HAP-1 (cell line): Measurements from ENCODE around the gene C12orf43.

Source experiments
- DNase-seq, 2 experiments: peaks; one replicate each; pipeline ENCODE4 v3.0.0-alpha.2; 2016 to 2020; ENCODE audit warnings: low spot score in 2 of 2
- H3K27me3 ChIP-seq: fragments of 250-450 bp; sonication (Bioruptor Pico); 2 replicates; pipeline ENCODE4 v1.5.1; 2020; ENCODE audit warnings: low read depth, mild to moderate bottlenecking, moderate library complexity
- H3K36me3 ChIP-seq: fragments of 250-450 bp; sonication (Bioruptor Pico); replicated peaks from 2 replicates; pipeline ENCODE4 v1.5.1; 2020; ENCODE audit warnings: mild to moderate bottlenecking
- H3K4me1 ChIP-seq: fragments of 250-450 bp; sonication (Bioruptor Pico); 2 replicates; pipeline ENCODE4 v1.5.1; 2020; ENCODE audit warnings: mild to moderate bottlenecking
- H3K4me3 ChIP-seq: fragments of 250-450 bp; sonication (Bioruptor Pico); 2 replicates; pipeline ENCODE4 v1.5.1; 2020; ENCODE audit warnings: mild to moderate bottlenecking, moderate library complexity
- H3K9me3 ChIP-seq: fragments of 250-450 bp; sonication (Bioruptor Pico); 2 replicates; pipeline ENCODE4 v1.5.1; 2020; ENCODE audit warnings: mild to moderate bottlenecking, moderate library complexity
- in situ Hi-C: fragments of 300-500 bp; cut with MboI; formaldehyde crosslinking; loops from 3 replicates; pipeline ENCODE4 v1.14.3; 2020; ENCODE audit warnings: low sequenced_read_pairs, inconsistent platforms, mixed read lengths

The C12orf43 gene

GRCh38 chr12:121017966-121018491, 1.7 kb upstream of the C12orf43 start:
- Histone ChIP-seq H3K9me3 (no peaks in the 10 kb centered on the region), H3K4me1 (peaks cover 6% of the 10 kb centered on the region; the same call in 1 of the 2 replicates), H3K36me3 (peaks cover 2% of the 10 kb centered on the region), H3K4me3 (no peak overlapping the region), H3K27me3 (no peaks in the 10 kb centered on the region)
- DNase-seq, result no peak
- in situ Hi-C loops, result no loop called here

GRCh38 chr12:121013715-121014114, 2.6 kb downstream of the C12orf43 start:
- Histone ChIP-seq H3K4me1 (peaks cover 6% of the 10 kb centered on the region; the same call in 1 of the 2 replicates), H3K9me3 (no peaks in the 10 kb centered on the region), H3K27me3 (no peaks in the 10 kb centered on the region), H3K4me3 (no peak overlapping the region), H3K36me3 (peaks cover 28% of the 10 kb centered on the region)
- DNase-seq, result no peak
- in situ Hi-C loops, result no loop called here

GRCh38 chr12:121011820-121012219, 4.5 kb downstream of the C12orf43 start:
- H3K4me3 ChIP-seq, result no peak overlapping the region
- H3K4me1 ChIP-seq, result peaks cover 6% of the 10 kb centered on the region; the same call in 1 of the 2 replicates
- in situ Hi-C loops, result no loop called here
- no peaks in the 10 kb centered on the region for H3K9me3 ChIP-seq
- H3K36me3 ChIP-seq, result peaks cover 36% of the 10 kb centered on the region
- no peak for DNase-seq
- H3K27me3 ChIP-seq, result no peaks in the 10 kb centered on the region

- Histone ChIP-seq H3K9me3 (no peaks in the 10 kb centered on the region), H3K36me3 (peaks cover 38% of the 10 kb centered on the region), H3K4me1 (peaks cover 6% of the 10 kb centered on the region; the same call in 1 of the 2 replicates), H3K4me3 (no peak overlapping the region), H3K27me3 (no peaks in the 10 kb centered on the region)
- in situ Hi-C loops, result no loop called here
- no peak for DNase-seq
Observed at GRCh38 chr12:121010860-121011259, 5.4 kb downstream of the C12orf43 start.

- no peaks in the 10 kb centered on the region for H3K27me3 ChIP-seq
- H3K4me3 ChIP-seq, result no peak overlapping the region
- in situ Hi-C loops, result no loop called here
- no peaks in the 10 kb centered on the region for H3K9me3 ChIP-seq
- peaks cover 45% of the 10 kb centered on the region for H3K36me3 ChIP-seq
- DNase-seq, result peak; percentile 26 to 52
- no peaks in the 10 kb centered on the region for H3K4me1 ChIP-seq
Observed at GRCh38 chr12:121009741-121010140, 6.5 kb downstream of the C12orf43 start.

- Histone ChIP-seq H3K36me3 (peaks cover 57% of the 10 kb centered on the region), H3K9me3 (no peaks in the 10 kb centered on the region), H3K4me3 (no peak overlapping the region), H3K27me3 (no peaks in the 10 kb centered on the region), H3K4me1 (no peaks in the 10 kb centered on the region)
- DNase-seq, result no peak
- in situ Hi-C loops, result no loop called here
Observed at GRCh38 chr12:121008347-121009098, 7.8 kb downstream of the C12orf43 start.

- Histone ChIP-seq H3K36me3 (peaks cover 48% of the 10 kb centered on the region), H3K4me1 (no peaks in the 10 kb centered on the region), H3K27me3 (no peaks in the 10 kb centered on the region), H3K4me3 (no peak overlapping the region), H3K9me3 (no peaks in the 10 kb centered on the region)
- in situ Hi-C loops, result no loop called here
- peak; percentile 20 to 77 for DNase-seq
Observed at GRCh38 chr12:121005346-121005815, 10.9 kb downstream of the C12orf43 start.

- in situ Hi-C loops, result no loop called here
- peaks cover 40% of the 10 kb centered on the region for H3K36me3 ChIP-seq
Observed at GRCh38 chr12:121004253-121004815, 12.0 kb downstream of the C12orf43 start.

GRCh38 chr12:121003650-121004049, 12.6 kb downstream of the C12orf43 start:
- Histone ChIP-seq H3K9me3 (no peaks in the 10 kb centered on the region), H3K27me3 (no peaks in the 10 kb centered on the region), H3K36me3 (peaks cover 34% of the 10 kb centered on the region), H3K4me3 (no peak overlapping the region), H3K4me1 (no peaks in the 10 kb centered on the region)
- in situ Hi-C loops, result no loop called here
- DNase-seq, result peak in 1 of 2 experiments; percentile 39

More at GRCh38 chr12:121004253-121004815, 12.0 kb downstream of the C12orf43 start:
- no peak for DNase-seq
- H3K9me3 ChIP-seq, result no peaks in the 10 kb centered on the region
- H3K27me3 ChIP-seq, result no peaks in the 10 kb centered on the region
- no peaks in the 10 kb centered on the region for H3K4me1 ChIP-seq
- H3K4me3 ChIP-seq, result no peak overlapping the region

GRCh38 chr12:121001841-121002483, 14.3 kb downstream of the C12orf43 start:
- no peak for DNase-seq
- H3K27me3 ChIP-seq, result no peaks in the 10 kb centered on the region
- peaks cover 27% of the 10 kb centered on the region for H3K36me3 ChIP-seq
- no peak overlapping the region for H3K4me3 ChIP-seq
- no peaks in the 10 kb centered on the region for H3K9me3 ChIP-seq
- H3K4me1 ChIP-seq, result no peaks in the 10 kb centered on the region
- in situ Hi-C loops, result no loop called here

GRCh38 chr12:121001060-121001459, 15.2 kb downstream of the C12orf43 start:
- DNase-seq, result no peak

GRCh38 chr12:121000530-121000929, 15.8 kb downstream of the C12orf43 start:
- H3K9me3 ChIP-seq, result no peaks in the 10 kb centered on the region
- H3K4me3 ChIP-seq, result no peak overlapping the region
- DNase-seq, result no peak
- no peaks in the 10 kb centered on the region for H3K27me3 ChIP-seq
- no peaks in the 10 kb centered on the region for H3K4me1 ChIP-seq
- peaks cover 20% of the 10 kb centered on the region for H3K36me3 ChIP-seq
- in situ Hi-C loops, result no loop called here

More at GRCh38 chr12:121001060-121001459, 15.2 kb downstream of the C12orf43 start:
- H3K27me3 ChIP-seq, result no peaks in the 10 kb centered on the region
- peaks cover 24% of the 10 kb centered on the region for H3K36me3 ChIP-seq
- in situ Hi-C loops, result no loop called here
- no peaks in the 10 kb centered on the region for H3K9me3 ChIP-seq
- no peaks in the 10 kb centered on the region for H3K4me1 ChIP-seq
- no peak overlapping the region for H3K4me3 ChIP-seq

GRCh38 chr12:120999191-121000120, 16.8 kb downstream of the C12orf43 start:
- DNase-seq, result no peak
- in situ Hi-C loops, result no loop called here
- H3K4me3 ChIP-seq, result no peak overlapping the region
- peaks cover 14% of the 10 kb centered on the region for H3K36me3 ChIP-seq
- H3K4me1 ChIP-seq, result no peaks in the 10 kb centered on the region
- no peaks in the 10 kb centered on the region for H3K27me3 ChIP-seq
- no peaks in the 10 kb centered on the region for H3K9me3 ChIP-seq
